Measurements from ENCODE around the gene CBFA2T2. TPM values are rescaled to one million over a fixed set of nuclear protein-coding genes. Genes with fewer than 3 reads are reported as not detected.

The CBFA2T2 gene
- total RNA-seq, 2 donors from 2014 or later: 8.3 to 10.7 TPM

- intact Hi-C loops (cut with DNase I): loop anchor here (5.0 kb wide), 3 partner anchors 192 to 262 kb away; no protein-coding TSS in a partner anchor
Measured at GRCh38 chr20:33654680-33655161, 164.8 kb downstream of the CBFA2T2 start.

GRCh38 chr20:33655164-33655563 is 165.3 kb downstream of the CBFA2T2 start:
- no peak for DNase-seq
- intact Hi-C loops (cut with DNase I): no loop called here
- no peak for ATAC-seq

More at GRCh38 chr20:33654680-33655161, 164.8 kb downstream of the CBFA2T2 start:
- ATAC-seq: no peak
- DNase-seq: no peak

- ATAC-seq (no peak), DNase-seq (no peak)
- intact Hi-C loops (cut with DNase I): no loop called here
Measured at GRCh38 chr20:33656010-33656782, 166.3 kb downstream of the CBFA2T2 start.

- no peak for ATAC-seq
- no peak for DNase-seq
- intact Hi-C loops (cut with DNase I): no loop called here
Measured at GRCh38 chr20:33656783-33657703, 167.1 kb downstream of the CBFA2T2 start.

- intact Hi-C loops (cut with DNase I): no loop called here
- ATAC-seq (no peak), DNase-seq (no peak)
Measured at GRCh38 chr20:33657704-33658095, 167.8 kb downstream of the CBFA2T2 start.

- intact Hi-C loops (cut with DNase I): no loop called here
- ATAC-seq: no peak
- no peak for DNase-seq
Measured at GRCh38 chr20:33658510-33658909, 168.6 kb downstream of the CBFA2T2 start.

- ATAC-seq (no peak), DNase-seq (no peak)
- intact Hi-C loops (cut with DNase I): no loop called here
Measured at GRCh38 chr20:33658929-33659328, 169.0 kb downstream of the CBFA2T2 start.

GRCh38 chr20:33659341-33660034 is 169.6 kb downstream of the CBFA2T2 start:
- intact Hi-C loops (cut with DNase I): loop anchor here in 1 of 2 donors (10.0 kb wide), 1 partner anchor 175 kb away; no protein-coding TSS in a partner anchor
- DNase-seq (no peak), ATAC-seq (no peak)

- intact Hi-C loops (cut with DNase I): loop anchor here in 1 of 2 donors (10.0 kb wide), 1 partner anchor 175 kb away; no protein-coding TSS in a partner anchor
- no peak for DNase-seq
Measured at GRCh38 chr20:33660035-33660684, 170.3 kb downstream of the CBFA2T2 start.

GRCh38 chr20:33660685-33661058 is 170.8 kb downstream of the CBFA2T2 start:
- ATAC-seq (no peak), DNase-seq (no peak)
- intact Hi-C loops (cut with DNase I): loop anchor here in 1 of 2 donors (10.0 kb wide), 1 partner anchor 176 kb away; no protein-coding TSS in a partner anchor

More at GRCh38 chr20:33660035-33660684, 170.3 kb downstream of the CBFA2T2 start:
- ATAC-seq: no peak

GRCh38 chr20:33662172-33662571 is 172.3 kb downstream of the CBFA2T2 start, which contains the start of gene C20orf144:
TSS of gene C20orf144 (plus strand) at chr20:33662327. CDS start at chr20:33662346, 19 bp downstream.
- ATAC-seq (no peak), DNase-seq (no peak)
- intact Hi-C loops (cut with DNase I): loop anchor here in 1 of 2 donors (10.0 kb wide), 1 partner anchor 177 kb away; no protein-coding TSS in a partner anchor

- DNase-seq (peak; percentile 90), ATAC-seq (peak; percentile 57 to 58)
- intact Hi-C loops (cut with DNase I): loop anchor here in 1 of 2 donors (10.0 kb wide), 1 partner anchor 179 kb away; no protein-coding TSS in a partner anchor
Measured at GRCh38 chr20:33663161-33664084, 173.5 kb downstream of the CBFA2T2 start.

- no peak for DNase-seq
- ATAC-seq: no peak
- intact Hi-C loops (cut with DNase I): loop anchor here in 1 of 2 donors (10.0 kb wide), 1 partner anchor 179 kb away; no protein-coding TSS in a partner anchor
Measured at GRCh38 chr20:33664085-33664761, 174.3 kb downstream of the CBFA2T2 start.

- ATAC-seq (no peak), DNase-seq (no peak)
- intact Hi-C loops (cut with DNase I): loop anchor here in 1 of 2 donors (10.0 kb wide), 1 partner anchor 180 kb away; no protein-coding TSS in a partner anchor
Measured at GRCh38 chr20:33664762-33665144, 174.9 kb downstream of the CBFA2T2 start.

GRCh38 chr20:33666293-33667244 is 176.7 kb downstream of the CBFA2T2 start, which contains the start of gene ACTL10:
TSS of gene ACTL10 (plus strand) at chr20:33666943. CDS start at chr20:33667498, 555 bp downstream.
- DNase-seq (peak; percentile 99), ATAC-seq (peak; percentile 81 to 84)
- intact Hi-C loops (cut with DNase I): loop anchor here in 1 of 2 donors (10.0 kb wide), 1 partner anchor 182 kb away; no protein-coding TSS in a partner anchor

Data from left cardiac atrium (tissue), 4 donors.